Right lobe of liver (tissue), 4 donors: Measurements from ENCODE around the gene ROGDI.

Experiments
- CTCF ChIP-seq, 4 donors: fragments of 200-600 bp in 3 of 4; fragments of 450-650 bp in 1 of 4; IDR thresholded peaks; one replicate each; pipeline versions ENCODE4 v1.5.1 to v1.8.0; 2016 to 2022; ENCODE audit warnings: antibody characterized with exemption in 4 of 4, mild to moderate bottlenecking in 2 of 4
- POLR2A ChIP-seq: fragments of 450-650 bp; IDR thresholded peaks from one replicate; pipeline ENCODE4 v1.6.1; 2017; ENCODE audit warnings: antibody characterized with exemption, mild to moderate bottlenecking
- donor health status: DM: no; HTN: no; CAD: no.
- donor health status: DM: no; HTN: no; CAD: no.
- donor health status: DM: no; HTN: yes; CAD: no.

DNA sequence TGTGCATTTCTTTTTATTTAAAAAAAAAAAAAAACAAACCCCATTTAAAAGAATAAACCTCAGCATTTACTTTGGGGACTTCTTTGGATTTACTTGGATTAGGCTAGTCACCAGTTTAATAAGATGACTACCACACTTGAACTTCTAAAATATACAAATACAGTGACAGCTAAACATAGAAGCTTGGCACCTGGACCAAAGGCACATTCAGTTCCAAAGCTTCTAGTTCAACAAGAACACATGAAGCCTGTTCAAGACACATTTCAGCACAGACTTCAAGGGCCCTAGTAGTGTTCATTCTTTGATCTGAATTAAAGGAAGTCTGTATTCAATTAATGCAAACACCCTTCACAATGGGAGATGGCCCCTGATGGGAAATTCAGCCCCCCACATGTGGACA, 11.6 kb upstream of the ROGDI start:
- no peak for TF ChIP-seq CTCF (IDR thresholded peaks at IDR 0.05)
- no peak for TF ChIP-seq POLR2A
